ENCODE results near the gene LTBP4.
A peak's percentile ranks its signal among the peaks of the same experiment; 100 is the strongest.
"Not testable (repeated sequence)": the region's sequence is repeated elsewhere in the genome, so short reads cannot be mapped to it uniquely, and the experiment has no call there.

The LTBP4 gene

GRCh38 chr19:40611900-40612698 lies 10.9 kb downstream of the LTBP4 start:
- no peak for DNase-seq (ENCODE audit: low read depth)

- DNase-seq (ENCODE audit: low read depth) = peak; percentile 66
Observed at GRCh38 chr19:40612831-40613689, 11.9 kb downstream of the LTBP4 start.

GRCh38 chr19:40613690-40614621 lies 12.8 kb downstream of the LTBP4 start:
- peak; percentile 65 for DNase-seq (ENCODE audit: low read depth)

DNA sequence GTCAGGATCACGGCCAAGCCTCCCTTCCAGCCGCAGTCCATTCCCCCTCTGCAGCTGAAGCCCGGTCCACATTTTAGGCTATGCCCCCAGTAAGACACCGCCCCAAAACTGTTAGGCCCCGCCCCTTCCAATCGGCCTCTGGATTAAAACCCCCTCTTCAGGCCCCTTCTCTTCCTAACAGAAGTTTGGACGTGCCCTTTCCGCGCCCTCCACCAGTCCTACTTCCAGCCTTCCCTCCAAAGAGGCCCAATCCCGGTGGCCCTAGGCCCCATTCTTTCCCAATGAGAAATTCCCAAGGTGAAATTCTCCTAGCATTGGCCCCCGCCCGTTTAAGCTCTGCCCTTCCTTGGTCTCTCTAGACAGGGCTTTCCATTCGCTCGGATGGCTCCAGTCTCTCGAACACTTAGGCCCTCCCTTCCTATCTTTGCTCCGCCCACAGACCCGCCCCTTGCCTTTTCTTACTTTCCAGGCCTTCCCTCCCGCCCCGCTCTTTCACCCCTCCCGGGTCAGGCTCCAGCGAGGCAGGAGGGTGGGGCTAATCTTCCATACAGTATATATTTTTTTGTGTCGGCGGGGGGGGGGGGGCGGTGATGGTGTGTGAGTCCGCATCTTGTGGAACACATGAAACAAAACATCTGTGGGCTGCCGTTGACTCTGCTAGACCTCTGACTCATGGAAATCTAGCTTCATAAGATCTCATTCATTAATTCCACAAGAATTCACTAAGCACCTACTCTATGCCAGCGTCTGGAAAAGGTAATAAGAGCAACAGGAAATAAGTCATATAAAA lies 13.6 kb downstream of the LTBP4 start:
- peak; percentile 74 for DNase-seq (ENCODE audit: low read depth)

- DNase-seq (ENCODE audit: low read depth) = no peak
Observed at GRCh38 chr19:40616178-40616577, 15.0 kb downstream of the LTBP4 start.

- DNase-seq (ENCODE audit: low read depth) = no peak
Observed at GRCh38 chr19:40616941-40617340, 15.8 kb downstream of the LTBP4 start.

- DNase-seq (ENCODE audit: low read depth) = no peak
Observed at GRCh38 chr19:40617961-40618360, 16.8 kb downstream of the LTBP4 start.

- DNase-seq (ENCODE audit: low read depth) = no peak
Observed at GRCh38 chr19:40619333-40620160, 18.4 kb downstream of the LTBP4 start.

GRCh38 chr19:40620161-40620485 lies 19.0 kb downstream of the LTBP4 start:
- no peak for DNase-seq (ENCODE audit: low read depth)

DNA sequence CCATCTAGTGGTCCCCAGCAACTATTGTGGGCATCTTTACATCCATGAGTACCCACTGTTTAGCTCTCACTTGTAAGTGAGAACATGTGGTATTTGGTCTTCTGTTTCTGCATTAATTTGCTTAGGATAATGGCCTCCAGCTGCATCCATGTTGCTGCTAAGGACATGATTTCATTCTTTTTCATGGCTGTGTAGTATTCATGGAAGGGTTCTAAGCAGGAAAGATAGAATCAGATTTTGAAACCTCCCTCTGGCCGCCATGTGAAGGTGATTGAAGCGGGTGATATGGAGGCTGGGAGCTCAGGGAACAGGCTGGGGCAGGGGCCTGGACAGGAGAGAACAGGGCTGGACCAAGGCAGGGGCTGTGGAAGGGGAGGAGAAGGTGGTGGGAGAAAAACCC lies 20.1 kb downstream of the LTBP4 start:
- DNase-seq (ENCODE audit: low read depth) = no peak

GRCh38 chr19:40621966-40622772 lies 21.0 kb downstream of the LTBP4 start:
- DNase-seq (ENCODE audit: low read depth) = no peak

DNA sequence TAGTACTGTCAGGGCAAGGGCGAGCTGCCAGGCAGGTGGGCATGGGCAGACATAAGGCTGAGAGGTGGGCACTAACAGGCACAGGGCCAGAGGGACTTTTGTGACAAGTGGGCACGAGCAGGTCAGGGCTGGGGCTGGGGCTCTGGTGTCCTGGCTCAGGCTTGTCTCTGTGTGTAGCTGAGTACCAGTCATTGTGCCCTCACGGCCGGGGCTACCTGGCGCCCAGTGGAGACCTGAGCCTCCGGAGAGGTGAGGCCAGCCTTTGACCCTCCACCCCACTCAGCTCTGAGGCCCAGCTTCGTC lies 21.6 kb downstream of the LTBP4 start:
- DNase-seq (ENCODE audit: low read depth) = no peak

GRCh38 chr19:40623403-40624251 lies 22.5 kb downstream of the LTBP4 start:
- DNase-seq (ENCODE audit: low read depth) = no peak

GRCh38 chr19:40624369-40625153 lies 23.4 kb downstream of the LTBP4 start:
- DNase-seq (ENCODE audit: low read depth) = not testable (repeated sequence)

GRCh38 chr19:40625406-40626120 lies 24.4 kb downstream of the LTBP4 start:
- DNase-seq (ENCODE audit: low read depth) = no peak

DNA sequence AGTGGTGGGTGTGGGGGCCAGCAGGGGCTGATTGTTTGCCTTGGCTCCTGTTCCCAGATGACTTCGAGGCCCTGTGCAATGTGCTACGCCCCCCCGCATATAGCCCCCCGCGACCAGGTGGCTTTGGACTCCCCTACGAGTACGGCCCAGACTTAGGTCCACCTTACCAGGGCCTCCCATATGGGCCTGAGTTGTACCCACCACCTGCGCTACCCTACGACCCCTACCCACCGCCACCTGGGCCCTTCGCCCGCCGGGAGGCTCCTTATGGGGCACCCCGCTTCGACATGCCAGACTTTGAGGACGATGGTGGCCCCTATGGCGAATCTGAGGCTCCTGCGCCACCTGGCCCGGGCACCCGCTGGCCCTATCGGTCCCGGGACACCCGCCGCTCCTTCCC lies 25.7 kb downstream of the LTBP4 start:
- no peak for DNase-seq (ENCODE audit: low read depth)

- DNase-seq (ENCODE audit: low read depth) = no peak
Observed at GRCh38 chr19:40627486-40628279, 26.5 kb downstream of the LTBP4 start.

Measured in stimulated activated CD8-positive, alpha-beta memory T cell treated with anti-CD3 and anti-CD28 coated beads, Interleukin-15, amount 100 ng/mL, for 24 hours (primary cell).